ENCODE results near the gene RHOA.
"Not testable (repeated sequence)": the region's sequence is repeated elsewhere in the genome, so short reads cannot be mapped to it uniquely, and the experiment has no call there.

Gene RHOA

GRCh38 chr3:49403891-49404290 is 7.9 kb downstream of the RHOA start:
- no peak for TF ChIP-seq CTCF (IDR thresholded peaks at IDR 0.05; ENCODE audit: control insufficient read depth, extremely low read depth, insufficient read depth)

GRCh38 chr3:49401766-49402165 is 10.0 kb downstream of the RHOA start:
- no peak for TF ChIP-seq CTCF (IDR thresholded peaks at IDR 0.05; ENCODE audit: control insufficient read depth, extremely low read depth, insufficient read depth)
- DNase-seq (ENCODE audit: low read depth): no peak
- no peak overlapping the region for H3K4me3 ChIP-seq (ENCODE audit: low read depth, low read length)

More at GRCh38 chr3:49403891-49404290, 7.9 kb downstream of the RHOA start:
- H3K4me3 ChIP-seq (ENCODE audit: low read depth, low read length): no peak overlapping the region
- DNase-seq (ENCODE audit: low read depth): no peak

- no peak overlapping the region for H3K4me3 ChIP-seq (ENCODE audit: low read depth, low read length)
- DNase-seq (ENCODE audit: low read depth): no peak
- TF ChIP-seq CTCF (IDR thresholded peaks at IDR 0.05; ENCODE audit: control insufficient read depth, extremely low read depth, insufficient read depth): no peak
Measured at GRCh38 chr3:49399461-49399860, 12.3 kb downstream of the RHOA start.

- DNase-seq (ENCODE audit: low read depth): no peak
Measured at GRCh38 chr3:49397470-49397869, 14.3 kb downstream of the RHOA start.

GRCh38 chr3:49391310-49391709 is 20.5 kb downstream of the RHOA start:
- not testable (repeated sequence) for DNase-seq (ENCODE audit: low read depth); H3K4me3 ChIP-seq (ENCODE audit: low read depth, low read length)

More at GRCh38 chr3:49397470-49397869, 14.3 kb downstream of the RHOA start:
- no peak overlapping the region for H3K4me3 ChIP-seq (ENCODE audit: low read depth, low read length)
- TF ChIP-seq CTCF (IDR thresholded peaks at IDR 0.05; ENCODE audit: control insufficient read depth, extremely low read depth, insufficient read depth): no peak

- DNase-seq (ENCODE audit: low read depth): no peak
- TF ChIP-seq CTCF (IDR thresholded peaks at IDR 0.05; ENCODE audit: control insufficient read depth, extremely low read depth, insufficient read depth): no peak
- H3K4me3 ChIP-seq (ENCODE audit: low read depth, low read length): no peak overlapping the region
Measured at GRCh38 chr3:49389297-49389696, 22.5 kb downstream of the RHOA start.

GRCh38 chr3:49388289-49388820 is 23.4 kb downstream of the RHOA start:
- no peak for TF ChIP-seq CTCF (IDR thresholded peaks at IDR 0.05; ENCODE audit: control insufficient read depth, extremely low read depth, insufficient read depth)
- DNase-seq (ENCODE audit: low read depth): no peak
- H3K4me3 ChIP-seq (ENCODE audit: low read depth, low read length): no peak overlapping the region

All from LNCaP clone FGC (cell line).